Measurements from ENCODE around the gene LMX1A.

Gene LMX1A

GRCh38 chr1:165235155-165235776 lies 121.2 kb downstream of the LMX1A start:
- Histone ChIP-seq H3K27me3 (ENCODE audit: insufficient read depth, low read length, poor library complexity, severe bottlenecking) (no peaks in the 10 kb centered on the region), H4K20me1 (ENCODE audit: insufficient read depth, low read length, poor library complexity, severe bottlenecking) (no peaks in the 10 kb centered on the region)

GRCh38 chr1:165234149-165234548 lies 122.4 kb downstream of the LMX1A start:
- H3K36me3 ChIP-seq (ENCODE audit: insufficient read depth, low read length): no peaks in the 10 kb centered on the region
- H3F3A ChIP-seq (ENCODE audit: low read depth): no peaks in the 10 kb centered on the region
- no peaks in the 10 kb centered on the region for H3K27me3 ChIP-seq (ENCODE audit: insufficient read depth, low read length, poor library complexity, severe bottlenecking)
- no peaks in the 10 kb centered on the region for H4K20me1 ChIP-seq (ENCODE audit: insufficient read depth, low read length, poor library complexity, severe bottlenecking)
- no peaks in the 10 kb centered on the region for H3K9me3 ChIP-seq (ENCODE audit: insufficient read depth, low read depth, low read length)
- H3K9me2 ChIP-seq (replicated peaks; ENCODE audit: low read depth, low read length): no peaks in the 10 kb centered on the region
- H3K4me3 ChIP-seq (ENCODE audit: low read length, poor library complexity, severe bottlenecking): no peak overlapping the region
- TF ChIP-seq, protein P1, sequence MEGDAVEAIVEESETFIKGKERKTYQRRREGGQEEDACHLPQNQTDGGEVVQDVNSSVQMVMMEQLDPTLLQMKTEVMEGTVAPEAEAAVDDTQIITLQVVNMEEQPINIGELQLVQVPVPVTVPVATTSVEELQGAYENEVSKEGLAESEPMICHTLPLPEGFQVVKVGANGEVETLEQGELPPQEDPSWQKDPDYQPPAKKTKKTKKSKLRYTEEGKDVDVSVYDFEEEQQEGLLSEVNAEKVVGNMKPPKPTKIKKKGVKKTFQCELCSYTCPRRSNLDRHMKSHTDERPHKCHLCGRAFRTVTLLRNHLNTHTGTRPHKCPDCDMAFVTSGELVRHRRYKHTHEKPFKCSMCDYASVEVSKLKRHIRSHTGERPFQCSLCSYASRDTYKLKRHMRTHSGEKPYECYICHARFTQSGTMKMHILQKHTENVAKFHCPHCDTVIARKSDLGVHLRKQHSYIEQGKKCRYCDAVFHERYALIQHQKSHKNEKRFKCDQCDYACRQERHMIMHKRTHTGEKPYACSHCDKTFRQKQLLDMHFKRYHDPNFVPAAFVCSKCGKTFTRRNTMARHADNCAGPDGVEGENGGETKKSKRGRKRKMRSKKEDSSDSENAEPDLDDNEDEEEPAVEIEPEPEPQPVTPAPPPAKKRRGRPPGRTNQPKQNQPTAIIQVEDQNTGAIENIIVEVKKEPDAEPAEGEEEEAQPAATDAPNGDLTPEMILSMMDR (conservative IDR thresholded peaks at IDR 0.05; ENCODE audit: low read length): no peak
- TF ChIP-seq EZH2phosphoT487 (IDR thresholded peaks at IDR 0.05; ENCODE audit: borderline replicate concordance): no peak
- no peak overlapping the region for H3K9ac ChIP-seq (ENCODE audit: low read depth, low read length, poor library complexity, severe bottlenecking)
- H2AFZ ChIP-seq (ENCODE audit: low read length): no peak overlapping the region
- no peaks in the 10 kb centered on the region for H3K79me2 ChIP-seq (ENCODE audit: insufficient read depth, low read length)
- no peak overlapping the region for H3K4me2 ChIP-seq (ENCODE audit: low read depth, low read length, poor library complexity, severe bottlenecking)
- no peaks in the 10 kb centered on the region for H3K4me1 ChIP-seq (ENCODE audit: insufficient read depth, low read length, poor library complexity, severe bottlenecking)

More at GRCh38 chr1:165235155-165235776, 121.2 kb downstream of the LMX1A start:
- no peak overlapping the region for H3K4me3 ChIP-seq (ENCODE audit: low read length, poor library complexity, severe bottlenecking)
- no peaks in the 10 kb centered on the region for H3K9me2 ChIP-seq (replicated peaks; ENCODE audit: low read depth, low read length)
- H2AFZ ChIP-seq (ENCODE audit: low read length): no peak overlapping the region
- no peaks in the 10 kb centered on the region for H3K36me3 ChIP-seq (ENCODE audit: insufficient read depth, low read length)
- no peaks in the 10 kb centered on the region for H3K9me3 ChIP-seq (ENCODE audit: insufficient read depth, low read depth, low read length)
- no peak overlapping the region for H3K4me2 ChIP-seq (ENCODE audit: low read depth, low read length, poor library complexity, severe bottlenecking)
- TF ChIP-seq EZH2phosphoT487 (IDR thresholded peaks at IDR 0.05; ENCODE audit: borderline replicate concordance): no peak
- TF ChIP-seq, protein P1 (conservative IDR thresholded peaks at IDR 0.05; ENCODE audit: low read length): no peak
- H3K79me2 ChIP-seq (ENCODE audit: insufficient read depth, low read length): no peaks in the 10 kb centered on the region
- H3F3A ChIP-seq (ENCODE audit: low read depth): no peaks in the 10 kb centered on the region
- no peaks in the 10 kb centered on the region for H3K4me1 ChIP-seq (ENCODE audit: insufficient read depth, low read length, poor library complexity, severe bottlenecking)
- H3K9ac ChIP-seq (ENCODE audit: low read depth, low read length, poor library complexity, severe bottlenecking): no peak overlapping the region

GRCh38 chr1:165228676-165229075 lies 127.8 kb downstream of the LMX1A start:
- Histone ChIP-seq H3K4me1 (ENCODE audit: insufficient read depth, low read length, poor library complexity, severe bottlenecking) (no peaks in the 10 kb centered on the region), H3K4me2 (ENCODE audit: low read depth, low read length, poor library complexity, severe bottlenecking) (no peak overlapping the region), H3K79me2 (ENCODE audit: insufficient read depth, low read length) (no peaks in the 10 kb centered on the region), H3K9ac (ENCODE audit: low read depth, low read length, poor library complexity, severe bottlenecking) (no peak overlapping the region), H3K9me3 (ENCODE audit: insufficient read depth, low read depth, low read length) (no peaks in the 10 kb centered on the region), H3K9me2 (replicated peaks; ENCODE audit: low read depth, low read length) (no peaks in the 10 kb centered on the region), H3K27me3 (ENCODE audit: insufficient read depth, low read length, poor library complexity, severe bottlenecking) (no peaks in the 10 kb centered on the region), H3F3A (ENCODE audit: low read depth) (no peaks in the 10 kb centered on the region), H4K20me1 (ENCODE audit: insufficient read depth, low read length, poor library complexity, severe bottlenecking) (no peaks in the 10 kb centered on the region), H3K36me3 (ENCODE audit: insufficient read depth, low read length) (no peaks in the 10 kb centered on the region), H3K4me3 (ENCODE audit: low read length, poor library complexity, severe bottlenecking) (no peak overlapping the region), H2AFZ (ENCODE audit: low read length) (no peak overlapping the region)
- TF ChIP-seq, protein P1 (conservative IDR thresholded peaks at IDR 0.05; ENCODE audit: low read length): no peak
- TF ChIP-seq EZH2phosphoT487 (IDR thresholded peaks at IDR 0.05; ENCODE audit: borderline replicate concordance): no peak
